ENCODE measurements around the gene ARCN1.

Gene ARCN1

GRCh38 chr11:118628861-118629549, 56.8 kb downstream of the ARCN1 start:
- no peak for TF ChIP-seq ZNF274 (IDR thresholded peaks at IDR 0.05; ENCODE audit: low read depth, low read length)
- no peak overlapping the region for H3K4me3 ChIP-seq (ENCODE audit: low read length)

GRCh38 chr11:118629761-118630661, 57.8 kb downstream of the ARCN1 start:
- H3K4me3 ChIP-seq (ENCODE audit: low read length): no peak overlapping the region
- no peak for TF ChIP-seq ZNF274 (IDR thresholded peaks at IDR 0.05; ENCODE audit: low read depth, low read length)

- no peak overlapping the region for H3K4me3 ChIP-seq (ENCODE audit: low read length)
- TF ChIP-seq ZNF274 (IDR thresholded peaks at IDR 0.05; ENCODE audit: low read depth, low read length): no peak
Measured at GRCh38 chr11:118631142-118631909, 59.1 kb downstream of the ARCN1 start.

GRCh38 chr11:118632577-118633318, 60.5 kb downstream of the ARCN1 start:
- no peak overlapping the region for H3K4me3 ChIP-seq (ENCODE audit: low read length)
- no peak for TF ChIP-seq ZNF274 (IDR thresholded peaks at IDR 0.05; ENCODE audit: low read depth, low read length)

- H3K4me3 ChIP-seq (ENCODE audit: low read length): no peak overlapping the region
- no peak for TF ChIP-seq ZNF274 (IDR thresholded peaks at IDR 0.05; ENCODE audit: low read depth, low read length)
Measured at GRCh38 chr11:118633319-118633690, 61.1 kb downstream of the ARCN1 start.

- no peak for TF ChIP-seq ZNF274 (IDR thresholded peaks at IDR 0.05; ENCODE audit: low read depth, low read length)
- no peak overlapping the region for H3K4me3 ChIP-seq (ENCODE audit: low read length)
Measured at GRCh38 chr11:118633979-118634378, 61.8 kb downstream of the ARCN1 start.

- H3K4me3 ChIP-seq (ENCODE audit: low read length): no peak overlapping the region
- TF ChIP-seq ZNF274 (IDR thresholded peaks at IDR 0.05; ENCODE audit: low read depth, low read length): no peak
Measured at GRCh38 chr11:118634431-118635236, 62.4 kb downstream of the ARCN1 start.

- H3K4me3 ChIP-seq (ENCODE audit: low read length): no peak overlapping the region
- TF ChIP-seq ZNF274 (IDR thresholded peaks at IDR 0.05; ENCODE audit: low read depth, low read length): no peak
Measured at GRCh38 chr11:118635237-118635591, 63.0 kb downstream of the ARCN1 start.

- H3K4me3 ChIP-seq (ENCODE audit: low read length): no peak overlapping the region
- no peak for TF ChIP-seq ZNF274 (IDR thresholded peaks at IDR 0.05; ENCODE audit: low read depth, low read length)
Measured at GRCh38 chr11:118635642-118636041, 63.4 kb downstream of the ARCN1 start.

GRCh38 chr11:118636569-118637290, 64.5 kb downstream of the ARCN1 start:
- H3K4me3 ChIP-seq (ENCODE audit: low read length): no peak overlapping the region
- TF ChIP-seq ZNF274 (IDR thresholded peaks at IDR 0.05; ENCODE audit: low read depth, low read length): no peak

GRCh38 chr11:118638726-118639125, 66.5 kb downstream of the ARCN1 start:
- H3K4me3 ChIP-seq (ENCODE audit: low read length): no peak overlapping the region
- no peak for TF ChIP-seq ZNF274 (IDR thresholded peaks at IDR 0.05; ENCODE audit: low read depth, low read length)

- TF ChIP-seq ZNF274 (IDR thresholded peaks at IDR 0.05; ENCODE audit: low read depth, low read length): no peak
- H3K4me3 ChIP-seq (ENCODE audit: low read length): no peak overlapping the region
Measured at GRCh38 chr11:118639899-118640298, 67.7 kb downstream of the ARCN1 start.

All from GM08714 (cell line).